GM12892 (cell line): ENCODE data around the gene CNTFR.

Source experiments
- POLR2A ChIP-seq: IDR thresholded peaks from 2 replicates; pipeline ENCODE4 v1.6.1; 2011; ENCODE audit warnings: low read depth, low read length, control low read depth
- POLR2AphosphoS5 ChIP-seq: IDR thresholded peaks from 2 replicates; pipeline ENCODE4 v1.6.1; 2011; ENCODE audit warnings: low read depth, low read length, control low read depth

DNA sequence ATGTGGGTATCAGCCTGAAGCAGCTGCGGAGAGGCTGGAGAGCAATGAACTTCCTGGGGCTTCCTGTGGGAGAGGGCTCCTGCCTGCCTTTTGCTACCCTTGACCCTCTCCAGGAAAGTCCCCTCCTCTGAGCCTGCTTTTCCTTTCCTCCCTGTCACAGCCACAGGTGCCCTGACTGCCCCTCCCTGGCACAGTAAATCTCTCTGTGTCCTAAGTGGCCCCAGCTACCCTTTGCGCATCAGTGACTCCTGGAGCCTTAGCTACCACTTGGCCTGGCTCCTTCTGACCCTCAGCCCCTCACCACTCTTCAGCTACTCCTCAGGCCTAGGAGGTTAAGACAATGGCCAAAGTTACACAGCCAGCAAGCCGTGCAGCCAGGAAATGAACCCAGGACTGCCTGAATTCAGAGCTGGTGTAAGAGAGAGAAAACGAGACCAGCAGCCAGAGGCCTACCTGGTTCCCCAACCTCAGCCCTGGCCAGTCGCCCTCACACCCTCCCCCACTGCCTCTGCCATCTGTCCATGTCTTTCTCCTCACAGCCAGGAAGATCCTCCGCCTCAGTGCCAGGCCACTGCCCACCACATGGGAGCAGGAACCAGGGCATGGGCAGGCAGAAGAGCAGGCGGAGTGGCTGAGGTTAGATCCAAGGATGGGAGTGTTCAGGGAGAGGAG lies 18.6 kb downstream of the CNTFR start:
- TF ChIP-seq POLR2A (no peak), POLR2AphosphoS5 (no peak)
